Astrocyte of the hippocampus (primary cell): ENCODE data around the gene MUC12.
"Not testable (repeated sequence)": the region's sequence is repeated elsewhere in the genome, so short reads cannot be mapped to it uniquely, and the experiment has no call there.

Experiments used
- DNase-seq: peaks from one replicate; pipeline ENCODE4 v3.0.0; 2011; ENCODE audit warnings: low read depth, low spot score

MUC12 gene, protein sequence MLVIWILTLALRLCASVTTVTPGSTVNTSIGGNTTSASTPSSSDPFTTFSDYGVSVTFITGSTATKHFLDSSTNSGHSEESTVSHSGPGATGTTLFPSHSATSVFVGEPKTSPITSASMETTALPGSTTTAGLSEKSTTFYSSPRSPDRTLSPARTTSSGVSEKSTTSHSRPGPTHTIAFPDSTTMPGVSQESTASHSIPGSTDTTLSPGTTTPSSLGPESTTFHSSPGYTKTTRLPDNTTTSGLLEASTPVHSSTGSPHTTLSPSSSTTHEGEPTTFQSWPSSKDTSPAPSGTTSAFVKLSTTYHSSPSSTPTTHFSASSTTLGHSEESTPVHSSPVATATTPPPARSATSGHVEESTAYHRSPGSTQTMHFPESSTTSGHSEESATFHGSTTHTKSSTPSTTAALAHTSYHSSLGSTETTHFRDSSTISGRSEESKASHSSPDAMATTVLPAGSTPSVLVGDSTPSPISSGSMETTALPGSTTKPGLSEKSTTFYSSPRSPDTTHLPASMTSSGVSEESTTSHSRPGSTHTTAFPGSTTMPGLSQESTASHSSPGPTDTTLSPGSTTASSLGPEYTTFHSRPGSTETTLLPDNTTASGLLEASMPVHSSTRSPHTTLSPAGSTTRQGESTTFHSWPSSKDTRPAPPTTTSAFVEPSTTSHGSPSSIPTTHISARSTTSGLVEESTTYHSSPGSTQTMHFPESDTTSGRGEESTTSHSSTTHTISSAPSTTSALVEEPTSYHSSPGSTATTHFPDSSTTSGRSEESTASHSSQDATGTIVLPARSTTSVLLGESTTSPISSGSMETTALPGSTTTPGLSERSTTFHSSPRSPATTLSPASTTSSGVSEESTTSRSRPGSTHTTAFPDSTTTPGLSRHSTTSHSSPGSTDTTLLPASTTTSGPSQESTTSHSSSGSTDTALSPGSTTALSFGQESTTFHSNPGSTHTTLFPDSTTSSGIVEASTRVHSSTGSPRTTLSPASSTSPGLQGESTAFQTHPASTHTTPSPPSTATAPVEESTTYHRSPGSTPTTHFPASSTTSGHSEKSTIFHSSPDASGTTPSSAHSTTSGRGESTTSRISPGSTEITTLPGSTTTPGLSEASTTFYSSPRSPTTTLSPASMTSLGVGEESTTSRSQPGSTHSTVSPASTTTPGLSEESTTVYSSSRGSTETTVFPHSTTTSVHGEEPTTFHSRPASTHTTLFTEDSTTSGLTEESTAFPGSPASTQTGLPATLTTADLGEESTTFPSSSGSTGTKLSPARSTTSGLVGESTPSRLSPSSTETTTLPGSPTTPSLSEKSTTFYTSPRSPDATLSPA (N-terminal part only)

DNA sequence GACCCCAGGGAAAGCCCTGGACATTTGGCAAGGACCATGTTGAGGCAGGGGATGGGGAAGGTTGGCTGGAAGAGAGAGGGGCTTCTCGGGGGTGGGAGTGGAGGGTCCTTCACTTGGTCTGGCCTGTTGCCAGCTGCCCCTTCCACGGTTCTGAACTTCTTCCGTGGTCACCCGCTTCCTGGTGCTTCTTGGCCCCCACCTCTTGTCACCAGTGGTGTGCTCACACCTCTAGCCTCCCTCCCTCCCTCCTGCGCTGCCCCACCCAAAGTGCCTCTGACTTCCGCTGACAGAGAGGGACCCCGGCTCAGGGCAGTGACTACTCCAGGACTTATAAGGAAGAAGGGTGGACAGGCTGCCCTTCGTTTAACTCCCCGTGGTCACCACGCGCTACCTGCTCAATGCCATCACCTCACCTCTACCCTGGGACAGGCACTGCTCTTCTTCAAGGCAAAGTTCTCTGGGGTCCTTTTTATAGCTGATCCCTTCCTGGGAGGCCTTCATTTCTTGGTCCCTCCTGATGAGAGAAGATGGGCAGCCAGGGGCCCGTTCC lies at the start of gene MUC12:
MUC12 (plus strand) TSS at position 500 of the 550 bp plus-strand sequence. CDS start 58 bp downstream, outside the sequence.
- DNase-seq: no peak

DNA sequence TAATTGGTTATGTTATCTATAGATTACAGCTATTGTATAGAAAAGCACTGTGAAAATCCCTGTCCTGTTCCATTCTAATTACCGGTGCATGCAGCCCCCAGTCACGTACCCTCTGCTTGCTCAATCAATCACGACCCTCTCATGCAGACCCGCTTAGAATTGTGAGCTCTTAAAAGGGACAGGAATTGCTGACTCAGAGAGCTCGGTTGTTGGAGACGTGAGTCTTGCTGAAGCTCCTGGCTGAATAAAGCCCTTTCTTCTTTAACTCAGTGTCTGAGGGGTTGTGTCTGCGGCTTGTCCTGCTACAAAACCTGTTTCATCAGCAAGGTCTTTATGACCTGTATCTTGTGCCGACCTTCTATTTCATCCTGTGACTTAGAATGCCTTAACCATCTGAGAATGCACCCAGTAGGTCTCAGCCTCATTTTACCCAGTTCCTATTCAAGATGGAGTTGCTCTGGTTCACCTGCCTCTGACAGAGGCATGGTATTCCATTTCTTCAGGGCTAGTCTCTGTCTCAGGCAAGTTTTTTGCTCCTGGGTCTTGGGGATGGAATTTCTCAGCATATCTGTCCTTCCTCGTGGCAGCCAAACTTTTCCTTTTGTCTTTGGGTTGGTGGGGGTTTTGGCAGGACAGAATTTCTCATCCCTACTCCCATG lies 49.5 kb upstream of the MUC12 start:
- not testable (repeated sequence) for DNase-seq

DNA sequence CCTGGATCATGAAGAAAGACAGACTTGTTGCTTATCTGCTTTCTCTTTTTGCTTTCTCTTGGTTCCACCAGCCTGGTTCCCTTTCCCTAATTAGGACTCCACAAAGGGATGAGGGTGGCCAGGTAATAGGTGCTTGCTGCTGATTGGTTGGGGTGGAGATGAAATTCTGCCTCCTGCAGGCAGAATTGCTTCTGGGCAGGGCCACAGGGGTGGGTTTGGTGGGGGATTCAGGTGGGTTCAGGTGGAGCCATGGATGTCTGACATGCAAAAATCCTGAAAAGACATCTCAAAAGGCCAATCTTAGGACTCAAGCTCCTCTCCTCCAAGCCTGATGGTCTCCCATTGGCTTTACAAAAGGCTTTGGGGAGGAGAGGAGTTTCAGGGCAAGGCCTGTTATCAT lies 48.3 kb upstream of the MUC12 start:
- DNase-seq: no peak

DNA sequence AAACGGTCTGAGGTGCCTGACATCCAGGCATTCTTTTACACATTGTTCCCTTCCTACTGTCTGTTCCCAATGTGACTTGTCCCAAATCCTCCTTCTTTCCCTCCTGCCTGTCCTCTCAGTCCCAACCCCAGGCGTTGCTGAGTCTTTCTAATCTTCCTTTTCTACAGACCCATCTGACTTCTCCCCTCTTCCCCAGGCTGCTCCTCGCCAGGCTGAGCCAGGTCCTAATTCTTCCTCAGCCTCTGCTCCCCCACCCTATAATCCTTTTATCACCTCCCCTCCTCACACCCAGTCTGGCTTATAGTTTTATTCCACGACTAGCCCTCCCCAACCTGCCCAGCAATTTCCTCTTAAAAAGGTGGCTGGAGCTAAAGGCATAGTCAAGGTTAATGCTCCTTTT lies 45.7 kb upstream of the MUC12 start:
- DNase-seq: not testable (repeated sequence)

DNA sequence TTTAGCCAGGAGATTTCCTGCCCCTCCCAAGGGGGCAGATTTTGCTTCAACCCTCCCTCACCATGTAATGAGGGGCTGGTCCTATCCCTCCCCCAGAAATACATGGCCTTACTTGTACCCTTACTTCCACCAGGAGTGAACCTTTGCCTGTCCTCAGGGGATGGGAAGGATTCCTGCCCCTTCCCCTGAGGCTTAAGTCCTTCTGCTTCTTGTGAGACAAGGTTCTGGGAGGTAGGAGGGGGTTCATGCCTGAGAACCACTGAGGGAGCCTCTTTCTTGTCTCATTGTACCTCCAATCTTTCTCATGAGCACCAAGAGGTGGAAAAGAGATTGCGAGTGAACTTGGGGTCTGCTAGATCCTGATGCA lies 39.6 kb upstream of the MUC12 start:
- DNase-seq: no peak

DNA sequence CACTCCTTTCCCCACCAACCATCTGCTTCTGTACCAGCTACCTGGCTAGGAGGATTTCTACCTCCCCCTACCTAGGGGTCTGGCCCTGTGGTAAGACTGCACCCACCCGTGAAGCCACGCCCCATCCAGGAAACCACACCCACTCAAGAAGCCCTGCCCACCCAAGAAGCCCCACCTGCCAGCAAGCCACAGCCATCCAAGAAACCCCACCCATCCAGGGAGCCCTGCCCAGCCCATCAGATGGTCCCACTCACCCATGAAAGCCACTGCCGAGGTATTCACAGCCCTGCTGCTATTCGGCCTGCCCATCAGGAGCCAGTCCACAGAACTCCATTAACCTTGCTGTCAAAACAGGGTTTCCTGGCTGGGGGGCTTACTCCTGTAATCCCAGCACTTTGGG lies 35.6 kb upstream of the MUC12 start:
- DNase-seq: no peak

DNA sequence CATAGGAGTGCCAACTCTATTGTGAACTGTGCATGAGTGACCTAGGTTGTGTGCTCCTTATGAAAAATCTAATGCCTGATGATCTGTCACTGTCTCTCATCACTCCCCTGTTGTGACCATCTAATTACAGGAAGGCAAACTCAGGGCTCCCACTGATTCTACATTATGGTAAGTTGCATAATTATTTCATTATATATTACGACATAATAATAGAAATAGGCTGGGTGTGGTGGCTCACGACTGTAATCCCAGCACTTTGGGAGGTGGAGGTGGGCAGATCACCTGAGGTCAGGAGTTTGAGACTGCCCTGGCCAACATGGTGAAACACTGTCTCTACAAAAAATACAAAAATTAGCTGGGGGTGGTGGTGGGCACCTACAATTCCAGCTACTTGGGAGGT lies 34.0 kb upstream of the MUC12 start:
- DNase-seq: not testable (repeated sequence)

DNA sequence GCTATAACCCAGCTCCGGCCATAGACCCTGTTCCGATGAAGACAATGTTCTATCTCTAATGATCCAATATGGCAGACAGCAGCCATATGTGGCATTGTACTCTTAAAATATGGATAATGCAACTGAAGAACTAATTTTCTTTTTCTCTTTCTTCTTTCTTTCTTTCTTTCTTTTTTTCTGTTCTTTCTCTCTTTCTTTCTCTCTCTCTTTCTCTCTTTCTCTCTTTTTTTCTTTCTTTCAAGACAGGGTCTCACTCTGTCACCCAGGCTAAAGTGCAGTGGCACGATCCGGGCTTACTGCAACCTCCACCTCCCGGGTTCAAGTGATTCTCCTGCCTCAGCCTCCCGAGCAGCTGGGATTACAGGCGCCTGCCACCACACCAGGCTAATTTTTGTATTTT lies 33.2 kb upstream of the MUC12 start:
- not testable (repeated sequence) for DNase-seq

DNA sequence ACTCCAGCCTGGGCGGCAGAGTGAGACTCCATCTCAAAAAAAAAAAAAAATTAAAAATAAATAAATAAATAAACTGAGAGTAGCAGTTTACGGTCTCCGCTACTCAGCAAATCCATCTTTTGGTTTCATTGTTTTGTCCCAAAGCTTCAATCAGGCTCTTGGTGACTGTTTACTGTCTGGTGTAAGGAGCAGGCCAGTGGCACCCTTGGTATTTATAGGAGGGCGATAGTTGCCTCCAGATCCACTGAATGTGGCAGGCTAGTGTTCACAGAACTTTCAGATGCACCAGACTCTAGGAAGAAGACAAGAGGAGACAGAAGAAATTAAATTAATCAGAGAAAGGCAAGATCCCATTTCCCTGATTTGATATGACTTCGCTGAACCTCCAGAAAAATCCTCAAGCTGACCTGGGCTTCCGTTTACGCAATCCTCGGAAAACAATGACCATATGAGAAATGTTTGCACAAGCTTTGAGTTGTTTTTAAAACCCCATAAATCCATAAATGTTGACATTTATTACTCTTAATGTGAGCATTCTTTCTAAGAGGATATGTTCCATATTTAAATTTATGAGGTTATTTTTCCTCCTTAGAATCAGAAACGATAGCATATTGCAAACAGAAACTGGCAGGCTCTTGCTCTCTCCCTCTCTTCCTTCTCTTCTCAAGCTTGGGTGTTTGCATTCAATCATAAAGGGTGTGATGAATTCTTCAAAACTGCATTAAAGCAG lies 27.2 kb upstream of the MUC12 start:
- no peak for DNase-seq

DNA sequence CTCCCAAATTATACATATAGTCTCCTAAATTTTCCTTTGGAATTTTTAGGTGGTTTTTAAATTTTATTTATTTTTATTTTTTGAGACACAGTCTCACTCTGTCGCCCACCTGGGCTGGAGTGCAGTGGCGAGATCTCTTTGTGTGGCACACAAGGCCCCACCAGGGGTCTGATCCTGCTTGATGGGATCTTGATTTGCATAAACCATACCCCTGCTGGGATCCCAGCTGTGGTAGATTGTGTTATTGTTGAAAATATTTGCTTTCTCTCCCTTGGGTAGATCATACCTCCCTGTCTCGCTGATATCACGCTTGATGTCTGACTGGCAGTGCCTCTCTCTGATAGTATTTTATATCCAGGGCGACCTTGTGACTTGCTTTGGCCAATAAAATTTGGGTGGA lies 25.7 kb upstream of the MUC12 start:
- DNase-seq: no peak

DNA sequence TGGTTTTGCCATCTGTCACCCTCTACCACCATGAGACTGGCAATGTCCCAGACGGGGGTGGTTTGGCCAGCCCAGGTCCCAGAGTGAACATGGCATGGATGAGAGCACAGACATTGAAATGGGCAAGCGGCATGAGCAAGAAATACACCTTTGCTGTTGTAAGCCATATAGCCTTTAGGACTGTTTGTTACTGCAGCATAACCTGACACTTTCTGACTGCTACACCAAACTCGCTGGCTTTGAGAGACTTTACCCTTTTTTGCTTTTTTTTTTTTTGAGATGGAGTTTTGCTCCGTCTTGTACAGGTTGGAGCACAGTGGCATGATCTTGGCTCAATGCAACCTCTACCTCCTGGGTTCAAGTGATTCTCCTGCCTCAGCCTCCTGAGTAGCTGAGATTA lies 25.2 kb upstream of the MUC12 start:
- DNase-seq: no peak

DNA sequence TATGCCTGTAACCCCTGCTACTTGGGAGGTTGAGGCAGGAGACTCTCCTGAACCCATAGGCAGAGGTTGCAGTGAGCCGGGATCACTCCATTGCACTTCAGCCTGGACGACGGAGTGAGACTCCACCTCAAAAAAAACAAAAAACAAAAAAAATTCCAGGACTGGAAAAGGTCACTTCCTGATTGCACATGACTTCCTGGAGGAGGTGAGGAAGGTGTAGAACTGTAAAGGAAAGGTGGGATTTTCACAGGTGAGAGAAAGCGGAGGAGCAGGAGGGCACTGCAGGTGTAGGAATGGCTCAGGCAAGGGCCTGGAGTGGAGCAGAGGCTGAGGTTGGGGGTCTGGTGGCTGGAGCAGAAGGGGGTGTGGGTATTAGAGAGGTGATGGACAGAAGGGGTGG lies 23.3 kb upstream of the MUC12 start:
- no peak for DNase-seq

DNA sequence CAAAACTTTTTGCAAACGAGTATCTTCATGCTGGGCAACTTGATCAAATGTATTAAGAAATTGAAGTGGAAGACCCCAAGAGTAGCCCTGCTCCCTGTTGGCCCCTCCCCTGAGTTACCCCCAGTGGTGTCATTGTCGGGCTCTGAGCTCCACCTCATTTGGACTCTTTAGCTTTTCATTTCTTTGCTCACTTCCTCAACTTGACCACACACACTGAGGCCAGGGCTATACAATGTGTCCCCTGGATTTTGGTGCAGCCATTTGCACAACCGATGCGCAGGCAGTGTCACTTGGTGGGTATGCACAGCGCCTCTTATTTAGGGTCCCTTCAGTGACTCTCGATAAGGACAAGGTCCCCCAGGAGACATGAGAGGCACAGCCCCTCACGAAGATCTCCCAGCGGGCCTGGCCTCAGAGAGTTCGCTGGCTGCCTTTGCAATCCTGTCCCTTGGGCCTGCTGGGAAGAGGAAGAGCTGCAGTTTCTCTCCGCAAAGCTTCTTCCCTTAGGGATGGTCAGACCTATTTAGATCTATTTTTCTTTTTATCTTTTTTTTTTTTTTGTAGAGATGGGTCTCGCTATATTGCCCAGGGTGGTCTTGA lies 22.5 kb upstream of the MUC12 start:
- DNase-seq: no peak

DNA sequence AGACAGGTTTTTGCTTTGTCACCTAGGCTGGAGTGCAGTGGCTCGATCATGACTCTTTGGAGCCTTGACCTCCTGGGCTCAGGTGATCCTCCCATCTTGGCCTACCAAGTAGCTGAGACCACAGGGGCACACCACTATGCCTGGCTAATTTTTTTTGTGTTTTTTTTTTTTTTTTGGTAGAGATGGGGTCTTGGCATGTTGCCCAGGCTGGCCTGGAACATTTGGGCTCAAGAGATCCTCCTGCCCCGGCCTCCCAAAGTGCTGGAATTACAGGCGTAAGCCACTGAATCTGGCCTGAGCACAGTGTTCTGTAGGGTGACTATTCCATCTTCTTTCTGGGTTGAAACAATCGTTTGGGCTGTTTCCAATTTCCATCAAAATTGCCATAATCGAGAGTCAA lies 21.6 kb upstream of the MUC12 start:
- no peak for DNase-seq

DNA sequence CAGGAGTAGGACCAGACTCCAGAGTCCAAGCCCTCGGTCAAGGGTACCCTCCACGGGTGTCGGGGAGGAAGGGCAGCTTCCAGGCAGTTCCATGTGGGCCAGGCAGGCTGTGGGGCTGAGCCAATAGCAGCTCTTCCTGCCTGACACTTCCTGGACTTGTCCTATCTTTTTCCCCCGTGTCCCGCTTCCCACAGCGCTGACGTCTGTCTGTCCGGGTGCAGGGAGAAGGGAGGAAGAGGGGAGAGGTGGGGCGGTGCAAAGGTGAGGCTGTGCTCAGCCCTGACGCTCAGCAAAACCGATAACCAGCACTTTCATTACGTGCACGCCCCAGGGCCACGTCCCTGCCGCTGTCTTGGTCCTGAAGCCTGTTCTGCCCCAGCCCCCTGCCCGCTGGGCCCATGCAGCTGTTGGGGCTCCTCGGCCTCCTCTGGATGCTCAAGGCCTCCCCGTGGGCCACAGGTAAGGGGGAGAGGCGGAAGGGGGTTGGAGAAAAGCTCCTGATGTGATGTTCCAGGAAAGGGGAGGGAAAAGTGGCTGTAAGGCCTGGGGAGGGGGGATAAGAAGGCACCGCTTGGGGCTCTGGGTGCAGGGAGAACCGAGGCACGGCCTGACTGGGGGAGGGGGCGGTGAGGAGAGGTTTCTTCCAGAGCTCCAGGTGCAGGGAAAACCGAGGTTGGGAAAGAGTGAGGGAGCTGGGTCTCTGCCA lies 20.0 kb upstream of the MUC12 start, which contains the start of gene MUC3A:
MUC3A (plus strand) TSS at position 308 of the 706 bp plus-strand sequence; CDS start at position 399, 91 bp downstream.
- no peak for DNase-seq

DNA sequence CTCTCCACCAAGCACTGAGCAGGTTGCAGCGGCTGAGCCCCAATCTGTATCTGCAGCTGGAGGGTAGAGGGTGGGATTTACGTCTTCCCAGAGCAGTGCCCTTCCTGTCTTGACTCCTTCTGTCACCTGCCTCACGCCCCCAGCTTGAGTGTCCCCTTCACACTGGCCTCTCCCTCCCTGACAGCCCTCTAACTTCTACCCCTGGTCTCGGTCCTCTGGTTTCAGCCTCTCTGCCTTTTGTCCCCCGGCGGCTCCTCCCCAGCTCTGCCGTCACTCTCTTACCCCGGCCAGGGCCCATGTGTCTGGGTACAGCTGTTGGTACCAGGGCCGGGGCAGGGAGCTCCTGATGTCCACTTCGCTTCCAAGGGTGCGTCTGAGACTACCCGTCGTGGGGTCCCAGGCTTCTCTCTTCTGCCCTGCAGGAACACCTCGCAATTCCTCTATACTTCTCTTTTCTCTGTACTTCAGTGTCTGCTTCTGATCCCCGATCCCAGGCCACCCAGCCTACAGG lies 19.4 kb upstream of the MUC12 start:
- no peak for DNase-seq

DNA sequence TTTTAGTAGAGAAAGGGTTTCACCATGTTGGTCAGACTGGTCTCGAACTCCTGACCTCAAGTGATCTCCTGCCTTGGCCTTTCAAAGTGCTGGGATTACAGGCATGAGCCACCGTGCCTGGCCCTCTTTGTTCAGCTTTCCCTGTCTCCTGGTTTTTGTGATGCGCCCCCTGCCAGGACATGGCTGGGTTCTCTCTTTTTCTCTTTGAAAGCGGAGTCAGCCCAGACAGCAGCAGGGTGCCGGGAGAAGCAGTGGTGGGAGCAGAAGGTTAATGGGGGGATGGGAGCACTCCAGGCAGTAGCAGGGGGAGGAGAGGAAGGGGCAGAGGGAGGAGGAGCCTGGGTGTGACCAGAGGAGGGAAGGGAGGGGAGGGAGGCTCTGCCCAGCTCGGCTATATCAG lies 18.2 kb upstream of the MUC12 start:
- DNase-seq: no peak

DNA sequence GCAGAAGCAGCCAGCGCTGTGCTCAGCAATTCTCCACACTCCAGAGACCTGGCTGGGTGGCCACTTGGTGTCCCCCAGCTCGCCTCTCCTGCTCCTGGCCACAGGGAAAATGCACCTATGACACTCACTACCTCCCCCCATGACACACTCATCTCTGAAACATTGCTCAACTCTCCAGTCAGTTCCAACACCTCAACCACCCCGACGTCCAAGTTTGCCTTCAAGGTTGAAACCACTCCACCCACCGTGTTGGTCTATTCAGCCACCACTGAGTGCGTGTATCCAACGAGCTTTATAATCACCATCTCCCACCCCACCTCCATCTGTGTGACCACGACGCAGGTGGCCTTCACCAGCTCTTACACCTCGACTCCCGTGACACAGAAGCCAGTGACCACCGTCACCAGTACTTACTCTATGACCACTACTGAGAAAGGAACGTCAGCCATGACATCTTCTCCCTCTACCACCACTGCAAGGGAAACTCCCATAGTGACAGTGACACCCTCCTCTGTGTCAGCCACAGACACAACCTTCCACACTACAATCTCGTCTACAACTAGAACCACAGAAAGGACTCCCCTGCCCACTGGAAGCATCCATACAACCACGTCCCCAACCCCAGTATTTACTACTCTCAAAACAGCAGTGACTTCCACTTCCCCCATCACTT lies 17.3 kb upstream of the MUC12 start:
- no peak for DNase-seq
